Stimulated activated CD4-positive, alpha-beta T cell treated with anti-CD3 and anti-CD28 coated beads, Interleukin-1b, Interleukin-23, amount 100 ng/mL, for 24 hours (primary cell): ENCODE results near the gene MAP2K7.
"Not testable (repeated sequence)": the region's sequence is repeated elsewhere in the genome, so short reads cannot be mapped to it uniquely, and the experiment has no call there.

Experiments used
- DNase-seq, 4 experiments: peaks; one replicate each; pipeline ENCODE4 v3.0.0-alpha.2; 2020; ENCODE audit warnings: low read depth in 4 of 4, low spot score in 1 of 4

The MAP2K7 gene

DNA sequence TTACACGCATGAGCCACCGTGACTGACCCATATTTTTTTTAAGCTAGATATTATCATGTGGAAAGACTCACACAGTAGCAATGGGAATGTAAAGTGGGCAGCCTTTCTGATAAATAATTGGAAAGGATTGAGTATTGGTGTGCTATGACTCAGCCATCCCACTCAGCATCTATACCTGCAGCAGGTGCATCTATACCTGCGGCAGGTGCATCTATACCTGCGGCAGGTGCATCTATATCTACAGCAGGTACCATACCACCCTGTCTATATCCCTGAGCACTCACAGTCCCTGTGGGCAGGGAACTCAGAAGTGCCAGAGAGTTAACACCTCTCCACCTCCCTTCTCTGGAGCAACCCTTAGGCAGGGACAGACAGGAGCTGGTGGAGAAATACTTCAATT, 20.6 kb upstream of the MAP2K7 start:
- no peak for DNase-seq

DNA sequence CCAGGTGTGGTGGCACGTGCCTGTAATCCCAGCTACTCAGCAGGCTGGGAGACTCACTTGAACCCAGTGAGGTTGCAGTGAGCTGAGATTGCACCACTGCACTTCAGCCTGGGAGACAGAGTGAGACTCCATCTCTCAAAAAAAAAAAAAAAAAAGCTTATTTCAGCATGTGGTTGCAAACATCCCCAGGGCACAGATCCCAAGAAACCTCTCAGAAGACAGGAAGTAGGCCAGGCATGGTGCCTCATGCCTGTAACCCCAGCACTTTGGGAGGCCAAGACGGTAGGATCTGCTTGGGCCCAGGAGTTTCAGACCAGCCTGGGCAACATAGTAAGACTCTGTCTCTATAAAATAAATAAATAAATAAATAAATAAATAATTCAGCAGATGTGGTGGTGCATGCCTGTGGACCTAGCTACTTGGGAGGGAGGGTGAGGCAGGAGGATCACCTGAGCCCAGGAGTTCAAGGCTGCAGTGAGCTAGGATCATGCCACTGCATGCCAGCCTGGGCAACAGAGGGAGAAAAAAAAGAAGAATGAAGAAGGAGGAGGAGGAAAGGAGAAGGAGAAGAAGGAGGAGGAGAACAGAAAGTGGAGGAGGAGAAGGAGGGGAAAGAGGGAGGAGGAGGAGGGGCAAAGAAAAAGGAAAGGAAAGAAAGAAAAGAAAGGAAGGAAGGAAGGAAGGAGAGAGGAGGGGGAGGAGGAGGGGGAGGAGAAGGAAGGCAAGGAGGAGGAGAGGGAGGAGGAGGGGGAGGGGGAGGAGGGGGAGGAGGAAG, 19.7 kb upstream of the MAP2K7 start:
- no peak for DNase-seq

DNA sequence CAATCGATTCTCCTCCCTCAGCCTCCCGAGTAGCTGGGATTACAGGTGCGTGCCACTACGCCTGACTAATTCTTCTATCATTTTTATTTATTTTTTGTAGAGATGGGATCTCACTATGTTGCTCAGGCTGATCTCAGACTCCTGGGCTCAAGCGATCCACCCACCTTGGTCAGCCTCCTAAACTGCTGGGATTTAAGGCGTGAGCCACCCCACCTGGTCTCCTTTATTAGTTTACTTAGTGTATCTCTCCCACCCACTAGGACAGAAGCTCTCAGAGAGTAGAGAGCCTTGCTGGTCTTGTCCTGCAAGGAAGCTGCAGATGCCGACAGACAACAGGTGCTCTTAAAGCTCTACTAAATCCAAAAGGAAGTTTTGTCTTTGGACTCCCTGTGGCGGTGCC, 17.9 kb upstream of the MAP2K7 start:
- DNase-seq: no peak

DNA sequence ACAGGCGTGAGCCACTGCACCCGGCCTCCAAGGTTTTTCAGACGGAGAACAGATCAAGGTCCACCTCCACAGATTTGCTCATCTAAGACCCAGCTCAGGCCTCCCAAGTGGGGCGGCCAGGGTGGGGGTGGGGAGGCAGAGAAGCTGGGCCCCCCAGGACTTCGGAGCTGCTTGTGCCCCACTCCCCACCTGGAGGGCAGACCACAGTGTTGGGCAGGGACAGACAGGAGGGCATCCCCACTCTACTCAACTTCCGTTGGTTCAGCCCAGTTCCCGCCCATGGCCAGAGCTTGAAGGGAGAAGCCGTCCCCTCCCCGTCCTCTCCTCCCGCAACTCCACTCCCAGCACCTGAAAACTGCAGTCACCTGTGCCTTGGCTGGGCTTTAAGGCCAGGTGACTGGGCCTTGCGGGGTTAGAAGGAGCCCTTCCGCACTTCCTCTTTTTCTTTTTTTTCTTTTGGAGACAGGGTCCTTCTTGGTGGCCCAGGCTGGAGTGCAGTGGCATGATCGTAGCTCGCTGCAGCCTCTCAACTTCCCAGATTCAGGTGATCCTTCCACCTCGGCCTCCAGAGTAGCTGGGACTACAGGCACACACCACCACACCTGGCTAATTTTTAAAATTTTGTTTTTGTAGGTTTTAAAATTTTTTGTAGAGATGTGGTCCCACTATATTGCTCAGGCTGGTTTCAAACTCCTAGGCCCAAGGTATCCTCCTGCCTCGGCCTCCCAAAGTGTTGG, 16.1 kb upstream of the MAP2K7 start:
- no peak for DNase-seq

DNA sequence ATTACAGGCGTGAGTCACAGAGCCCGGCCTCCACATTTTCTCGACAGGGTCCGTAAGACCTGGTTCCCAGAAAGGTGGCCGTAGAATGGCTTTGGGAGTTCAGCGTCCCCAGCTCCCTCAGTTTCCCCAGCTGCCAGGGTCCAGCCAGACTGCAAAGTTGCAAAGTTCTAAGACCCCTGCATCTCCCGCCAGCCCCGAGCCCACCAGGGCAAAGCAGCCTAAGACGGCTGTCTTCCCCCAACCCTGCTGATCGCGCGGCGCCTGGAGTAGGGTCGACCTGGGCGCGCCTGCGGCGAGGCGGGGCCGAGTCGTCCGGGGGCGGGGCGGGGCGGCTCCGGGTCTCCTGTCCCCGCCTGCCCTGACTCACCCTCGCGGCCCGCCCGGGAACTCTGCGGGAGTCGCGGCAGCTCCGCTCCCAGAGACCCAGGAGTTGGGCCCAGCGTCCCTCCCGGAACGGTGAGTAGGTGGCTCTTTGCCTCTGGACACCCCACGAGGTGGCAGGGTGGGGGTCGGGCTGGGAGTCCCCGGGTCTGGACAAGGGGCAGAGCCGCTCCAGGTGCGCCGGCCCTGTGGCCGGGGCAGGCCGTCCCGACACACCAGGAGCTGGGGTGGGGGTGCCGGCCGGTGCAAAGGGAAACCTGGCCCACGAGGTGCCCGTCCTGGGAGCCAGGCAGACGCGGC, 15.4 kb upstream of the MAP2K7 start, which contains the start of gene LRRC8E:
LRRC8E (plus strand) TSS at position 366 of the 681 bp plus-strand sequence. CDS start 7,094 bp downstream, outside the sequence.
- no peak for DNase-seq

DNA sequence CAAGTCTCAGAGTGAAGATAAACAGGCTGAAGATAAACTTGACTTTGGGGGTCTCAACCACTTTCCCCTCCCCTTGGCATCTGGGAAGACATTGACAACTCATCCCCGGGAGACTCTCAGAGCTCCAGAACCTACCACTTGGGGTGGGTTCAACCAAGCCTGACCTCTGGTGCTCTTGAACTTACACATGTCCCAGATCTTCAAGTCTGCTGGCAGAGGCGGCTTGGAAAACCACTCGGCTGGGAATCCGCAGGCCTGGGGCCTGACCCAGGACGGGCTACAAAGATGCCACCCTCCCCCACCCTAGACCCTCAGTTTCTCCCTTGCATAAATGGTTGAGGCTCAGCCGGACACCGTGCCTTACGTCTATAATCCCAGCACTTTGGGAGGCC, 14.9 kb upstream of the MAP2K7 start:
- no peak for DNase-seq

DNA sequence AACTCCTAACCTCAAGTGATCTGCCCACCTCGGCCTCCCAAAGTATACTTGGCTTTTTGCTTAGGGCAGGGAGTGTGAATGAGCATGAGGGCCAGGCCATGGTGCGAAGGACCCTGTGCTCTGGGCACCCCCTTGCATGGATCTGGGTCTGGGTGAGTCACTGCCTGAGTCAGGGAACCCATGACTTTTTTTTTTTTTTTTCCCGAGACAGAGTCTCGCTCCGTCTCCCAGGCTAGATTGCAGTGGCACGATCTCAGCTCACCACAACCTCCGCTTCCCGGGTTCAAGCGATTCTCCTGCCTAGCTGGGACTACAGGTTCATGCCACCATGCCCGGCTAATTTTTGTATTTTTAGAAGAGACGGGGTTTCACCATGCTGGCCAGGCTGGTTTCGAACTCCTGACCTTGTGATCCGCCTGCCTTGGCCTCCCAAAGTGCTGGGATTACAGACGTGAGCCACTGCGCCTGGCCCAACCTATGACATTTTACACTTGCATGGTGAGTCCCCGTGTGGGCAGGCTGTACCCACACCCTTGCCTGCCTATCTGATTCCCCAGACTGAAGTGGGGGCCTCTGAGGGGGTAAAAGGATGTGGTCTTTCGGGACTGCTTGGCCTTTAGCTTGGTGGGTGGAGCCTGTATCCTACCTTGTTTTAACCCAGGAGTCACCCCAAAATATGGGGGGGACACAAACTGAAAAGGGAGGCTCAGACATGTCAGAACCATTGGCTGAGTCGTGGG, 10.1 kb upstream of the MAP2K7 start:
- DNase-seq: not testable (repeated sequence)

DNA sequence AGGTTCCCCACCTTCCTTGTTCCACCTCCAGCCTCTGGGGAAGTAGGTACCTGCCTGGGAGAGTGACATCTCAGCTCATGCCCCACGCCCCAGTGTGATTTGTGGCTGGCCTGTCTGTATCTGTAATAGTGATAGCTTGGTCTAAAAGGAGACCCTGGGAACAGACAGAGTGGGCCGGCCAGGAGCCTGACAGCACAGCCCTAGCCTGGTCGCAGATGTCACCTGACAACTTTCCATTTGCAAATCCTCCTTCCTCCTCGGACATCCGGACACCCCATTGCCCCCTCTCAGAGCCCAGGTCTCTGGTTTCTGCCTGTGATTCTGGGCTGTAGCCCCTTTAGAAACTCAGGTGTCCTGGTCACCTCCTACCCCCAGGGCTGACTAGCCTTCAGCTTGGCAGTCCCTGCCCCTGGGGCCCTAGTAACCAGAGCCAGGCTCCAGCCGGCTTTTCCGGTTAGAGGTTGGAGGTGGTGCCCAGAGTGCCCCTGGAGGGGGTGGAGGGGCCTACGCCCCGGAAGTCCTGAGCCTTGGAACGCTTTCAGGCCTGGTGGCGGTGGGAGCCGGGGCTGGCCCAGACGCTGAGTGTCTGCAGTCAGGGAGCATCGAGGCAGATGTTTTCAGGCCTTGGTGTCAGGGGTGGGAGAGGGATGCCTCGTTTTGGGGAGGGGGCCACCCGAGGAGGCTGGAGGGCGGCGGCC, 8.9 kb upstream of the MAP2K7 start:
- DNase-seq: no peak

DNA sequence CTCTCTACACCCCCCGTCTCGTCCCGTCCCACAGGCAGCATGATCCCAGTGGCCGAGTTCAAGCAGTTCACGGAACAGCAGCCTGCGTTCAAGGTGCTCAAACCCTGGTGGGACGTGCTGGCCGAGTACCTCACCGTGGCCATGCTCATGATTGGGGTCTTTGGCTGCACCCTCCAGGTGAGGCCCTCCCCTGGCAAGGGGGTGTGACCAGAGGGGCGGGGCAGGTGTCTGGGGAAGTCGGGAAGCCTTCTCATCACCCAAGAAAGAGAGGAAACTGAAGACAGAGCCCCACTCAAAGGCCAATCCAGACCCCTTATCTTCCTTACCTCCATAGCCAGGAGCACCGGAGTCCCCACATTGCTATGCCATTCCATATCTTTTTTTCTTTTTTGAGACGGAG, 8.1 kb upstream of the MAP2K7 start:
- DNase-seq: no peak

DNA sequence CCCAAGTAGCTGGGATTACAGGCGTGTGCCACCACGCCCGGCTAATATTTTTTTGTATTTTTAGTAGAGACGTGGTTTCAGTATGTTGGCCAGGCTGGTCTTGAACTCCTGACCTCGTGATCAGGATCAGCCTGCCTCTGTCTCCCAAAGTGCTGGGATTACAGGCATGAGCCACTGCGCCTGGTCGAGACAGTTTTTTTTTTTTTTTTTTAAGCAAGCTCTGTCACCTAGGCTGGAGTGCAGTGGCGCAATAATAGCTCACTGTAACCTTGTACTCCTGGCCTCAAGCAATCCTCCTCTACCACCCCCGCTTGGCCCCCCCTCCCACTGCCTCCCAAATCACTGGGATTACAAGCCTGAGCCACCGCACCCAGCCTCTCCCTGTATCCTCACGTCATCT, 6.4 kb upstream of the MAP2K7 start:
- no peak for DNase-seq

DNA sequence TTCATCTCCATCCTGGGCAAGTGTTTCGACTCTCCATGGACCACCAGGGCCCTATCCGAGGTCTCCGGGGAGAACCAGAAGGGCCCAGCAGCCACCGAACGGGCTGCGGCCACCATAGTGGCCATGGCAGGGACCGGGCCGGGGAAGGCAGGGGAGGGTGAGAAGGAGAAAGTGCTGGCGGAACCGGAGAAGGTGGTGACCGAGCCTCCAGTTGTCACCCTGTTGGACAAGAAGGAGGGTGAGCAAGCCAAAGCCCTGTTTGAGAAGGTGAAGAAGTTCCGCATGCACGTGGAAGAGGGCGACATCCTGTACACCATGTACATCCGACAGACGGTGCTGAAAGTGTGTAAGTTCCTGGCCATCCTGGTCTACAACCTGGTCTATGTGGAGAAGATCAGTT, 4.7 kb upstream of the MAP2K7 start:
- no peak for DNase-seq

DNA sequence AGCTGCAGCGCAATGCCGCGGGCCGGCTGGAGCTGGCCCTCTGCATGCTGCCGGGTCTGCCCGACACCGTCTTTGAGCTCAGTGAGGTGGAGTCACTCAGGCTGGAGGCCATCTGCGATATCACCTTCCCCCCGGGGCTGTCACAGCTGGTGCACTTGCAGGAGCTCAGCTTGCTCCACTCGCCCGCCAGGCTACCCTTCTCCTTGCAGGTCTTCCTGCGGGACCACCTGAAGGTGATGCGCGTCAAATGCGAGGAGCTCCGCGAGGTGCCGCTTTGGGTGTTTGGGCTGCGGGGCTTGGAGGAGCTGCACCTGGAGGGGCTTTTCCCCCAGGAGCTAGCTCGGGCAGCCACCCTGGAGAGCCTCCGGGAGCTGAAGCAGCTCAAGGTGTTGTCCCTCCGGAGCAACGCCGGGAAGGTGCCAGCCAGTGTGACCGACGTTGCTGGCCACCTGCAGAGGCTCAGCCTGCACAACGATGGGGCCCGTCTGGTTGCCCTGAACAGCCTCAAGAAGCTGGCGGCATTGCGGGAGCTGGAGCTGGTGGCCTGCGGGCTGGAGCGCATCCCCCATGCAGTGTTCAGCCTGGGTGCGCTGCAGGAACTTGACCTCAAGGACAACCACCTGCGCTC, 3.8 kb upstream of the MAP2K7 start:
- no peak for DNase-seq

DNA sequence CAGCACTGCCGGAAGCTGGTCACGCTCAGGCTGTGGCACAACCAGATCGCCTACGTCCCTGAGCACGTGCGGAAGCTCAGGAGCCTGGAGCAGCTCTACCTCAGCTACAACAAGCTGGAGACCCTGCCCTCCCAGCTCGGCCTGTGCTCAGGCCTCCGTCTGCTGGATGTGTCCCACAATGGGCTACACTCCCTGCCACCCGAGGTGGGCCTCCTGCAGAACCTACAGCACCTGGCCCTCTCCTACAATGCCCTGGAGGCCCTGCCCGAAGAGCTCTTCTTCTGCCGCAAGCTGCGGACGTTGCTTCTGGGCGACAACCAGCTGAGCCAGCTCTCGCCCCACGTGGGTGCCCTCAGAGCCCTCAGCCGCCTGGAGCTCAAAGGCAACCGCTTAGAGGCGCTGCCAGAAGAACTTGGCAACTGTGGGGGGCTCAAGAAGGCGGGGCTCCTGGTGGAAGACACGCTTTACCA, 3.2 kb upstream of the MAP2K7 start:
- DNase-seq: no peak

DNA sequence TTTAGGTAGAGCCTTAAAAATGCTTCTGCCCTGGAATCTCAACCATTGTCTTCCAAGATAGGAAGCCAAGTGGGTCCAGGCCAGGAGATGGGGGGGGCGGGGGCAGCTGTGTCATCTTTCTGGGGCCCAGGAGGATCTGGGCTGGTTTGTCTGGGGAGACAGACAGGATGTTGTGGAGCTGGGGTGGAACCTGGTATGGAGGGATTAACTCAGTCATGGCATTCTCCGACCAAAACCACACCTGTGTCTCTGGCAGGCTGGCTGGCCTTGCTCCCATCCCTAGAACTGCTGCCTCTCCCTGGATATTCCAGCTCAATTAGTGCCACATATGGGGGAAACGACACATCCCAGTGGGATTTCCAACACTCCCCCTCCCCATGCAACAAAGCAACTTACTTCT, 2.7 kb upstream of the MAP2K7 start:
- no peak for DNase-seq

DNA sequence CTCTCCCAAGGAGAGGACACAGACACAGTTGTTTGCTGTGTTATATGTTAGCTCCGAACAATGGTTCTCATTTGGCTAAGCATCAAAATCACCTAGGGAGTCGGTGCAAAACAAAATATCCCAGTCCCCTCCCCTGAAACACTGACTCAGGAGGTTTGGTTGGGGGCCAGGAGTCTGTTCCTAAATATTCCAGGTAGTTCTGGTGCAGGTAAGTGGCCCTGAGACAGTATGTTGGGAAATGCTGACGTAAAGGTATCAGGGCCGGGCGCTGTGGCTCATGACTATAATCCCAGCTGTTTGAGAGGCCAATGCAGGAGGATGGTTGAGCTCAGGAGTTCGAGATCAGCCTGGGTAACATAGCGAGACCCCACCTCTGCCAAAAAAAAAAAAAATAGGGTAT, 2.3 kb upstream of the MAP2K7 start:
- DNase-seq: no peak

DNA sequence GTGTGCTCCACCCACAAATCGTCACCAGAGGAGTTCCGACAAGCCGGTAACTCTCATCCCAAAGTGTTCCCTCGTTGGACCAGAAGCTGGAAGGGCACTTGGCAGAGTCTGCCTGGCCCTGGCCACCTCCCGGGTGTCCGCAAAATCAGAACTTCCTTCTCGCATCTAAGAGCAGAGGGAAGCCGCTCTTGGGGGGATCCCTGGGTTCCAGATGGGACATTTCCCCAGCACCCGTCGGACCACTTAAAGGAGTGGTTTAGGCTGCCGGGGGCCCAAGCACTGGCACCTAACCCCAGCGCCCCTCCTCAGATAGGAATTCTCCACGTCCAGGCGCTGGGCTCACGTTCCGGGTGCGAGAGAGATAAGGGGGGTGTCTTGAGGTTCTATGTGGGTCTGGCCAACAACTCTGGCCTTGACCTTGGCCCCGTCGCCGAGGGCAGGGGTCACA, 857 bp upstream of the MAP2K7 start:
- DNase-seq: no peak

DNA sequence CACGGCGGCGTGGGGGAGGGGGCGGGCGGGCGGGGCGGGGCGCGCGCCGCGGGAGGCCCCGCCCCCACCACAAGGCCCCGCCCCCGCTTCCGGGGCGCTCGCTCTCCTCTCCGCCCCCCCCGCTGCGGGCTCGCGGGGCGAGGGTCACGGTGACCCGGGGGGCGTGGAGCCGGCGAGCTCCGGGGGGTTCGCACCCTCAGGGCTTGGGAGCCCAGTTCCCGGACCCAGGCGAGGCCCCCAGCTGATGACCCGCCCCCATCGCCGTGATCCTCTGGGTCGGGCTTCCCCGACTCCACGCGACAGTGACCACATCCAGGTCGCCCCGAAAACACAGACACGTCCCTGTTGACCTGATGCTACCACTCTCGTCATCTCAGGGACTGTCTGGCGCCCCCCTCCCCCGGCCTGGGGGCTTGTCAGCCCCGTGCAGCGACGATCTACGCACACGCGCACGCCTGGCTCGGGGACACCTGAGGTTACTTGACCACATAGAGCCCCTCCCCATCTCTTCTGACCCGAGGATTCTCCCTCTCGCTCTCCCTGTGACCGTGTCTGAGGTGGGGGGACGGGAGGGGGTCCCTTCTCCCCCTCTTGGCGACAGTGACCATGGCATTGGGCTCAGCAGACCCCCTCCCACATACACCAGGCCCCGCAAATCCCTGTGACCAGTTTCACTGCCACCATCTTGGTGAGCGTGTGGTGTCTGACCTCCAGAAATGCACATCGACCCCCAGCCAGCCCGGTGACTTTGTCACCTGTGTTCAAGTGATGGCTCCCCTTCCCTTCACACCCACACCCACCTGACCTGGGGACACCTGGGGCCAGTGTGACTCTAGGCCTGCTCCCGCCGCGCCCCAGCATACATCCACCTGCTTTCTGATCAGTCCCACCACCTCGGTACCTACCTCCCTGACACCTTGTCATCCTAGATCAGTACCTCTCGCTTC, 670 bp downstream of the MAP2K7 start:
- DNase-seq: peak in 1 of 4 experiments; percentile 38

DNA sequence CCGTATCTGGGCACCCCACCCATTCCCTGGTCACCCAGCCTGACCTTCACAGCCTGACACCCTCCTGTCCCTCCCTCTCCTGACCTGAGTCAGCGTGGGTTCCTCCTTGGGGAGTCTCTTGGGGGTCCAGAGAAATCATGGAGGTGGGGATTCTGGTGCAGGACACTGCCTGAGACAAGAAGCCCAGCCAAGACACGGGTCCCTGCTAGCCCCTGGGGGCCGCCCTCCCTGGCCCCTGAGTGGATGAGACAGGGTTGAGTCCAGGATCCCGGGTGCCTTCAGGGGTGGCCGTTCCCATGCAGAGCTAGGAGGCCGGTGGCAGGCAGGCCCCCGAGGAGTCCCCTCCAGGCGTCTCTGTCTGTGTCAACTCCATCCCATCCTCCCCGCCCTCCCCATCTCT, 1.6 kb downstream of the MAP2K7 start:
- no peak for DNase-seq

DNA sequence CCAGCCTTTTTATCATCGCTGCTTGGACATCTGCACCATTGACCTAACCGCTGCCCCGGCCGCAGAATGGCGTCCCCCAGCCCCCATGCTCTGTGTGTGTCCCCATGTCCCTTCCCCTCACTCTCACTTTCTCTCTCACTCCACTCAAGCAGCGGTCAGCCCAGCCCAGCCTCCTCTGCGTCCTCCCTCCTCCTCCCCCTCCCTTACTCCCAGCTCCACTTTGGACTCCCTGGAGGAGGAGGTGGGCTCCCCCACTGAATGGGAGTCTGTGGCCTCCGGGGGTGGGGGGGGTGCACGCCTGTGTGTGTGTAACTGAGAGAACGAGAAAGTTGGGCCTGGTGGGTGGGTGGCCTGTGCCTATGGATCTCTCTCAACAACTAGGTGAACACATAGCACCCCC, 2.2 kb downstream of the MAP2K7 start:
- DNase-seq: no peak
